ENCODE results near the gene ENHO. TPM values are rescaled to one million over a fixed set of nuclear protein-coding genes. Genes with fewer than 3 reads are reported as not detected.

ENHO gene
- total RNA-seq, 4 donors from 2014 or later, result not detected

GRCh38 chr9:34568774-34569173 is 46.0 kb upstream of the ENHO start:
- H3K9me3 ChIP-seq, result no peaks in the 10 kb centered on the region
- TF ChIP-seq POLR2A (IDR thresholded peaks at IDR 0.05), result no peak
- peaks cover 0 to 4% of the 10 kb centered on the region in 2 donors for H3K4me1 ChIP-seq
- H3K27me3 ChIP-seq, result no peaks in the 10 kb centered on the region
- no peak overlapping the region for H3K4me3 ChIP-seq (replicated peaks in 1 of 3)
- H3K27ac ChIP-seq, result no peak overlapping the region
- 55 to 71% methylated on average over 3 to 6 of the region's 12 CpGs for WGBS, 2 donors
- no peaks in the 10 kb centered on the region for H3K36me3 ChIP-seq
- DNase-seq, result no peak
- intact Hi-C loops (cut with DNase I), result no loop called here

GRCh38 chr9:34568133-34568532 is 45.3 kb upstream of the ENHO start:
- WGBS, 2 donors, result 58 to 63% methylated on average over 4 to 7 of the region's 7 CpGs
- no peaks in the 10 kb centered on the region for H3K27me3 ChIP-seq
- TF ChIP-seq POLR2A (IDR thresholded peaks at IDR 0.05) (no peak), CTCF (IDR thresholded peaks at IDR 0.05) (no peak)
- DNase-seq, result peak; percentile 36 to 56
- intact Hi-C loops (cut with DNase I), result no loop called here
- no peaks in the 10 kb centered on the region for H3K9me3 ChIP-seq
- peaks cover 0 to 4% of the 10 kb centered on the region in 2 donors for H3K4me1 ChIP-seq
- no peak overlapping the region for H3K27ac ChIP-seq
- H3K4me3 ChIP-seq (replicated peaks in 1 of 3), result no peak overlapping the region
- H3K36me3 ChIP-seq, result no peaks in the 10 kb centered on the region

GRCh38 chr9:34566972-34567371 is 44.2 kb upstream of the ENHO start:
- no peaks in the 10 kb centered on the region for H3K9me3 ChIP-seq
- no peaks in the 10 kb centered on the region for H3K27me3 ChIP-seq
- DNase-seq, result no peak
- no peaks in the 10 kb centered on the region for H3K36me3 ChIP-seq
- H3K27ac ChIP-seq, result no peak overlapping the region
- TF ChIP-seq POLR2A (IDR thresholded peaks at IDR 0.05) (no peak), CTCF (IDR thresholded peaks at IDR 0.05) (no peak)
- H3K4me3 ChIP-seq (replicated peaks in 1 of 3), result no peak overlapping the region
- peaks cover 0 to 4% of the 10 kb centered on the region in 2 donors for H3K4me1 ChIP-seq
- 86 to 89% methylated on average over 6 of the region's 6 CpGs for WGBS, 2 donors
- intact Hi-C loops (cut with DNase I), result no loop called here

GRCh38 chr9:34566322-34566721 is 43.5 kb upstream of the ENHO start:
- Histone ChIP-seq H3K27ac (no peak overlapping the region), H3K36me3 (no peaks in the 10 kb centered on the region), H3K4me3 (replicated peaks in 1 of 3) (no peak overlapping the region), H3K27me3 (no peaks in the 10 kb centered on the region), H3K4me1 (peaks cover 0 to 4% of the 10 kb centered on the region in 2 donors), H3K9me3 (no peaks in the 10 kb centered on the region)
- no peak for DNase-seq
- 72 to 77% methylated on average over 7 of the region's 8 CpGs for WGBS, 2 donors
- intact Hi-C loops (cut with DNase I), result no loop called here
- TF ChIP-seq CTCF (IDR thresholded peaks at IDR 0.05) (no peak), POLR2A (IDR thresholded peaks at IDR 0.05) (no peak)

- intact Hi-C loops (cut with DNase I), result no loop called here
- WGBS, 2 donors, result 65 to 71% methylated on average over 8 of the region's 8 CpGs
- TF ChIP-seq POLR2A (IDR thresholded peaks at IDR 0.05), result no peak
- TF ChIP-seq CTCF (IDR thresholded peaks at IDR 0.05), result no peak
- Histone ChIP-seq H3K9me3 (no peaks in the 10 kb centered on the region), H3K4me3 (replicated peaks in 1 of 3) (no peak overlapping the region), H3K27me3 (no peaks in the 10 kb centered on the region), H3K27ac (no peak overlapping the region), H3K36me3 (no peaks in the 10 kb centered on the region), H3K4me1 (peaks cover 0 to under 1% of the 10 kb centered on the region in 2 donors)
- DNase-seq, result no peak
Observed at GRCh38 chr9:34565856-34566255, 43.1 kb upstream of the ENHO start.

GRCh38 chr9:34564617-34565016 is 41.8 kb upstream of the ENHO start:
- peaks cover 0 to 10% of the 10 kb centered on the region in 2 donors for H3K4me1 ChIP-seq
- intact Hi-C loops (cut with DNase I), result no loop called here
- H3K27ac ChIP-seq, result no peak overlapping the region
- H3K27me3 ChIP-seq, result no peaks in the 10 kb centered on the region
- no peak overlapping the region for H3K4me3 ChIP-seq (replicated peaks in 1 of 3)
- no peaks in the 10 kb centered on the region for H3K9me3 ChIP-seq
- DNase-seq, result no peak
- 84 to 90% methylated on average over 10 to 16 of the region's 16 CpGs for WGBS, 2 donors
- no peaks in the 10 kb centered on the region for H3K36me3 ChIP-seq
- TF ChIP-seq POLR2A (IDR thresholded peaks at IDR 0.05) (no peak), CTCF (IDR thresholded peaks at IDR 0.05) (no peak)

Measured in thyroid gland (tissue), 4 donors.